Mucosa of rectum (tissue), 2 donors: Measurements from ENCODE around the gene COA6.
A peak's percentile ranks its signal among the peaks of the same experiment; 100 is the strongest.

ENCODE experiments used
- H3K27ac ChIP-seq, 2 donors: one replicate each; pipeline ENCODE4 v1.7.0; 2013; ENCODE audit warnings: inconsistent platforms in 2 of 2, low read depth in 2 of 2, low read length in 2 of 2
- H3K27me3 ChIP-seq, 2 donors: one replicate each; pipeline ENCODE4 v1.7.0; 2013; ENCODE audit warnings: low read length in 2 of 2; ENCODE audit not compliant: control insufficient read depth in 2 of 2, insufficient read depth in 2 of 2
- H3K36me3 ChIP-seq, 2 donors: one replicate each; pipeline ENCODE4 v1.7.0; 2013; ENCODE audit warnings: low read length in 2 of 2; ENCODE audit not compliant: control insufficient read depth in 2 of 2, insufficient read depth in 2 of 2
- H3K4me1 ChIP-seq, 2 donors: one replicate each; pipeline ENCODE4 v1.7.0; 2013; ENCODE audit warnings: low read length in 2 of 2, mild to moderate bottlenecking in 1 of 2; ENCODE audit not compliant: control insufficient read depth in 2 of 2, insufficient read depth in 2 of 2
- H3K4me3 ChIP-seq, 2 donors: one replicate each; pipeline ENCODE4 v1.7.0; 2013; ENCODE audit warnings: low read length in 2 of 2
- H3K9ac ChIP-seq, 2 donors: one replicate each; pipeline ENCODE4 v1.7.0; 2013; ENCODE audit warnings: low read length in 2 of 2, low read depth in 1 of 2, mild to moderate bottlenecking in 1 of 2
- H3K9me3 ChIP-seq, 2 donors: one replicate each; pipeline ENCODE4 v1.7.0; 2013; ENCODE audit warnings: low read length in 2 of 2; ENCODE audit not compliant: control insufficient read depth in 2 of 2
- donor health status: healthy.
- donor health status: Normal muscosa, but diverticular disease.

The COA6 gene

GRCh38 chr1:234373064-234373958 is at the start of gene COA6:
Gene COA6, plus strand, starts transcription at chr1:234373456. Its CDS starts 11 bp downstream, at chr1:234373467.
- H3K36me3 ChIP-seq = peaks cover 17 to 21% of the 10 kb centered on the region in 2 donors
- peak within 1 kb of the TSS; percentile 93 to 98 for H3K9ac ChIP-seq
- H3K9me3 ChIP-seq = no peaks in the 10 kb centered on the region
- peak within 1 kb of the TSS; percentile 73 to 98 for H3K4me3 ChIP-seq
- peak within 1 kb of the TSS; percentile 88 to 98 for H3K27ac ChIP-seq
- H3K4me1 ChIP-seq = peaks cover 8 to 9% of the 10 kb centered on the region in 2 donors
- no peaks in the 10 kb centered on the region for H3K27me3 ChIP-seq

- Histone ChIP-seq H3K9me3 (no peaks in the 10 kb centered on the region), H3K4me3 (no peak overlapping the region), H3K27ac (no peak overlapping the region), H3K36me3 (no peaks in the 10 kb centered on the region), H3K4me1 (no peaks in the 10 kb centered on the region), H3K9ac (no peak overlapping the region), H3K27me3 (peaks cover 10 to 13% of the 10 kb centered on the region in 2 donors)
Observed at GRCh38 chr1:234324821-234325220, 48.4 kb upstream of the COA6 start.

GRCh38 chr1:234325878-234326496 is 47.3 kb upstream of the COA6 start:
- no peaks in the 10 kb centered on the region for H3K9me3 ChIP-seq
- no peaks in the 10 kb centered on the region for H3K36me3 ChIP-seq
- H3K27ac ChIP-seq = no peak overlapping the region
- peaks cover 10 to 13% of the 10 kb centered on the region in 2 donors for H3K27me3 ChIP-seq
- H3K9ac ChIP-seq = no peak overlapping the region
- peak overlapping the region; percentile 32 to 45 for H3K4me3 ChIP-seq
- no peaks in the 10 kb centered on the region for H3K4me1 ChIP-seq

GRCh38 chr1:234326497-234327366 is 46.5 kb upstream of the COA6 start:
- Histone ChIP-seq H3K36me3 (no peaks in the 10 kb centered on the region), H3K4me1 (no peaks in the 10 kb centered on the region), H3K4me3 (peak overlapping the region; percentile 32 to 45), H3K27me3 (peaks cover 10 to 13% of the 10 kb centered on the region in 2 donors), H3K27ac (no peak overlapping the region), H3K9me3 (no peaks in the 10 kb centered on the region), H3K9ac (no peak overlapping the region)

- H3K4me3 ChIP-seq = no peak overlapping the region
- no peaks in the 10 kb centered on the region for H3K36me3 ChIP-seq
- H3K9ac ChIP-seq = no peak overlapping the region
- H3K9me3 ChIP-seq = no peaks in the 10 kb centered on the region
- H3K27ac ChIP-seq = no peak overlapping the region
- no peaks in the 10 kb centered on the region for H3K4me1 ChIP-seq
- peaks cover 10 to 13% of the 10 kb centered on the region in 2 donors for H3K27me3 ChIP-seq
Observed at GRCh38 chr1:234327577-234328164, 45.6 kb upstream of the COA6 start.

- no peaks in the 10 kb centered on the region for H3K36me3 ChIP-seq
- no peak overlapping the region for H3K27ac ChIP-seq
- H3K27me3 ChIP-seq = peaks cover 0 to 6% of the 10 kb centered on the region in 2 donors
- H3K4me3 ChIP-seq = no peak overlapping the region
- no peak overlapping the region for H3K9ac ChIP-seq
- no peaks in the 10 kb centered on the region for H3K9me3 ChIP-seq
- H3K4me1 ChIP-seq = no peaks in the 10 kb centered on the region
Observed at GRCh38 chr1:234330843-234331215, 42.4 kb upstream of the COA6 start.

GRCh38 chr1:234331507-234331906 is 41.7 kb upstream of the COA6 start:
- no peak overlapping the region for H3K27ac ChIP-seq
- H3K9me3 ChIP-seq = no peaks in the 10 kb centered on the region
- H3K4me1 ChIP-seq = no peaks in the 10 kb centered on the region
- H3K27me3 ChIP-seq = peaks cover 0 to 3% of the 10 kb centered on the region in 2 donors
- no peaks in the 10 kb centered on the region for H3K36me3 ChIP-seq
- H3K9ac ChIP-seq = no peak overlapping the region
- no peak overlapping the region for H3K4me3 ChIP-seq

GRCh38 chr1:234336359-234336758 is 36.9 kb upstream of the COA6 start:
- Histone ChIP-seq H3K36me3 (no peaks in the 10 kb centered on the region), H3K9ac (no peak overlapping the region), H3K4me3 (no peak overlapping the region), H3K27ac (no peak overlapping the region), H3K27me3 (no peaks in the 10 kb centered on the region), H3K9me3 (peaks cover 0 to 3% of the 10 kb centered on the region in 2 donors), H3K4me1 (no peaks in the 10 kb centered on the region)

GRCh38 chr1:234337233-234337632 is 36.0 kb upstream of the COA6 start:
- Histone ChIP-seq H3K27ac (no peak overlapping the region), H3K9ac (no peak overlapping the region), H3K36me3 (no peaks in the 10 kb centered on the region), H3K9me3 (peaks cover 0 to 3% of the 10 kb centered on the region in 2 donors), H3K4me3 (no peak overlapping the region), H3K27me3 (no peaks in the 10 kb centered on the region), H3K4me1 (no peaks in the 10 kb centered on the region)
